BJ (cell line): ENCODE results near the gene MT2A. TPM values are rescaled to one million over a fixed set of nuclear protein-coding genes. Genes with fewer than 3 reads are reported as not detected.

Source experiments
- CTCF ChIA-PET: fragments of 350-600 bp; formaldehyde crosslinking; extraction: SDS; loops from one replicate; lab custom pipeline; 2021; ENCODE audit warnings: antibody characterized with exemption, inconsistent platforms; lab: Yijun Ruan, JAX
- POLR2A ChIA-PET: fragments of 300-600 bp; sonication (Branson Sonifier 250); formaldehyde crosslinking; extraction: SDS; loops from one replicate; lab custom pipeline; 2021; ENCODE audit warnings: antibody characterized with exemption; lab: Charles Lee
- DNase-seq: peaks from one replicate; pipeline ENCODE4 v3.0.0-alpha.2; 2011; ENCODE audit warnings: low read depth
- H3K27me3 ChIP-seq: 2 replicates; pipeline ENCODE4 v1.6.0; 2011; ENCODE audit warnings: low read length; ENCODE audit not compliant: control insufficient read depth, insufficient read depth
- H3K36me3 ChIP-seq: 2 replicates; pipeline ENCODE4 v1.5.1; 2011; ENCODE audit warnings: low read length; ENCODE audit not compliant: control insufficient read depth, insufficient read depth
- H3K4me3 ChIP-seq: 2 replicates; pipeline ENCODE4 v1.5.1; 2011; ENCODE audit warnings: low read depth, mild to moderate bottlenecking, control low read depth, low read length
- CTCF ChIP-seq: IDR thresholded peaks from 2 replicates; pipeline ENCODE4 v1.5.1; 2011; ENCODE audit warnings: low read depth, mild to moderate bottlenecking, control low read depth, inconsistent platforms, low read length, moderate library complexity; ENCODE audit not compliant: insufficient read depth
- polyA plus RNA-seq: library from polyadenylated mRNA; depleted of rRNA; stranded (reverse); fragments of >200 nt; gene quantifications from 2 replicates; pipeline ENCODE4 v1.2.3, GENCODE V29; 2011

The MT2A gene
- polyA plus RNA-seq, 1 experiment, result 167 TPM

- ChIA-PET CTCF (no interaction called here), POLR2A (no interaction called here)
- no peak for TF ChIP-seq CTCF
- Histone ChIP-seq H3K27me3 (peaks cover 41% of the 10 kb centered on the region), H3K36me3 (no peaks in the 10 kb centered on the region), H3K4me3 (no peak overlapping the region)
- no peak for DNase-seq
These were observed 27.1 kb downstream of the MT2A start for GRCh38 chr16:56635441-56635967.

DNA sequence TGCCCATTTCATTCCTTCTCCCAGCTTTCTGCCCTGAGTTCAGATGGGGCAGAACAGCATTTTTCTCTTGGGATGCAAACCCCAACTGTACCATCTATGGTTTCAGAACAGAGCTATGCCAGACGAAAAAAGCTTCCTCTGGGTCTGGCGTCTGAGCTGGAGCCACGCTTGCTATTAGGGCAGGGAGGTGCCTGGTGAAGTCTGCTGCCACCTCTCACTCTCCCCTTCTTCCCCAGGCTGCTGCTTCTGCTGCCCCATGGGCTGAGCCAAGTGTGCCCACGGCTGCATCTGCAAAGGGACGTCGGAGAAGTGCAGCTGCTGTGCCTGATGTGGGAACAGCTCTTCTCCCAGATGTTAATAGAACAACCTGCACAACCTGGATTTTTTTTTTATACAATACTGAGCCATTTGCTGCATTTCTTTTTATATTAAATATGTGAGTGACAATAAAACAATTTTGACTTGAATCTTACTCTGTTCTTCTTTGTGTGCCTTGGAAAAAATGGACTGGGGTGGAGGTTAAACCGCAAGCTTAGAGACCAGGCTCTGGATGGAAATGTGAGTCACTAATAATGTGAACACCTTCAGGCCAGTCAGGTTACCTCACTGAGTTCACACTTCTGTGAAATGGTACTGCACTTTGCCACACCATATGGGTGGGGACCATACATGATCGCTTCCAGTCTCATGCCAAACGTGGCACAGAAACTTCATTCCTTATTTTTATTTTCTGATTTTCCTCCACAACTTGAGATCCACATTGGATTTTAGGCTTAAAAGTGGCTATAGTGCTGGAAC lies 28.4 kb downstream of the MT2A start:
- no peak for DNase-seq
- no peak for TF ChIP-seq CTCF
- Histone ChIP-seq H3K36me3 (no peaks in the 10 kb centered on the region), H3K4me3 (no peak overlapping the region), H3K27me3 (peaks cover 41% of the 10 kb centered on the region)
- ChIA-PET CTCF (no interaction called here), POLR2A (no interaction called here)

DNA sequence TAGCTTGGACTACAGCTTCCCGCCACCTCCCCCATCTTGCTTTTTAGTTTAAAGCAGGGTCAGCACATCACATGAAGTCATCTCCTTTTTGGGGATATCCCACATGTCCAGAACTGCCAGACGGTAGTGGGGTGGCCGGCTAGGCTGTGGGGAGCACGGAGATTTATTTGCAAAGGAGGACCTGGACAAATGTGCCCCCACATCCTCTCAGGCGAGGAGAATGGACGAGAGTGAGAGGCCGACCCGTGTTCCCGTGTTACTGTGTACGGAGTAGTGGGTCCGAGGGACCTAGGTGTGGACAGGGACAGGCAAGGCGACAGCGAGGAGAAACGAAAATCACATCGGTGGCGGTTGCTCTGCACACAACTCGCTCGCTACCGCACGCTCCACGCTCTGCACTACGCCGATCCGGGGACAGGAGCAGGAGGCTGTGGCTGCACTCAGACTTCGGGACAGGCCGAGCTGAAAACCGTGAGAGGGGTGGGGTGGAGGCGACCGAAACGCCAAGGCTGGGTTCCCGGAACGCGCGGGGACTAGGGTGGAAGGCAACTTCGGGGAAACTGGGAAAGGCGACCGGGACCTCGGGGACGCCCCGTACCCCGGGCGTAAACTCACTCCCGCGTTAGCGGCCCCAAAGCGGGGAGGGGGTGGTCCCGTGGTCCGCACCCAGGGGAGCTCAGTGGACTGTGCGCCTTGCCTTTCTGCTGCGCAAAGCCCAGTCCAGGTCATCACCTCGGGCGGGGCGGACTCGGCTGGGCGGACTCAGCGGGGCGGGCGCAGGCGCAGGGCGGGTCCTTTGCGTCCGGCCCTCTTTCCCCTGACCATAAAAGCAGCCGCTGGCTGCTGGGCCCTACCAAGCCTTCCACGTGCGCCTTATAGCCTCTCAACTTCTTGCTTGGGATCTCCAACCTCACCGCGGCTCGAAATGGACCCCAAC lies 29.7 kb downstream of the MT2A start, which contains the start of gene MT1A:
Gene MT1A, plus strand, starts transcription at position 853 of the 937 bp plus-strand sequence. Its CDS starts 73 bp downstream, at position 926.
- H3K36me3 ChIP-seq, result no peaks in the 10 kb centered on the region
- peaks cover 39% of the 10 kb centered on the region for H3K27me3 ChIP-seq
- DNase-seq, result no peak
- peak within 1 kb of the TSS; percentile 41 for H3K4me3 ChIP-seq
- POLR2A ChIA-PET, result no interaction called here
- TF ChIP-seq CTCF, result no peak
- CTCF ChIA-PET, result interaction anchor here (0.7 kb wide), 1 partner anchor 7 kb away, joined by 3 read pairs; no protein-coding TSS in a partner anchor

DNA sequence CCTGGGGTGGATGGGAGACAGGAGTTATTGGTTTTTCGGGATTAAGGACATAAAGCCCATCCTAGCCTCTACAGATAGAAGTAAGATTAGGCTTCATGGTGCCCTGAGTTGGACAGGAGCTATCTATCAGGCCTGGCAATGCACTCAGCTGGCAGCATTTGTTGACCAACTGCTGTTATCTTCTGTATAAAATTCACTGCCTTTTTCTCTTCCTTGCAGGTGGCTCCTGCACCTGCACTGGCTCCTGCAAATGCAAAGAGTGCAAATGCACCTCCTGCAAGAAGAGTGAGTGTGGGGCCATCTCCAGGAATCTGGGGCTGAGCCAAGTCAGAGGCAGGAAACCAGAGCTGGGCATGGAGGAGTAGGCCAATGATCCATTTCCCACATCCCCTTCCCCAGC lies 30.7 kb downstream of the MT2A start:
- no peaks in the 10 kb centered on the region for H3K36me3 ChIP-seq
- POLR2A ChIA-PET, result no interaction called here
- peaks cover 33% of the 10 kb centered on the region for H3K27me3 ChIP-seq
- no peak for TF ChIP-seq CTCF
- CTCF ChIA-PET, result interaction anchor here (0.7 kb wide), 1 partner anchor 39 kb away, joined by 3 read pairs; no protein-coding TSS in a partner anchor
- no peak for DNase-seq
- H3K4me3 ChIP-seq, result no peak overlapping the region

- Histone ChIP-seq H3K36me3 (no peaks in the 10 kb centered on the region), H3K4me3 (no peak overlapping the region), H3K27me3 (peaks cover 25% of the 10 kb centered on the region)
- no peak for DNase-seq
- CTCF ChIA-PET, result no interaction called here
- POLR2A ChIA-PET, result interaction anchor here (0.8 kb wide), 1 partner anchor 1081 kb away, joined by 3 read pairs; no protein-coding TSS in a partner anchor
- no peak for TF ChIP-seq CTCF
These were observed 31.7 kb downstream of the MT2A start for GRCh38 chr16:56640076-56640475.
